Kidney epithelial cell (primary cell): ENCODE measurements around the gene PFKL. TPM values are rescaled to one million over a fixed set of nuclear protein-coding genes. Genes with fewer than 3 reads are reported as not detected.

ENCODE experiments used
- DNase-seq: peaks from one replicate; pipeline ENCODE4 v3.0.0-alpha.2; 2010; ENCODE audit warnings: low read depth
- H3K27me3 ChIP-seq: 2 replicates; pipeline ENCODE4 v1.6.0; 2011; ENCODE audit warnings: low read length; ENCODE audit not compliant: control insufficient read depth, insufficient read depth
- H3K36me3 ChIP-seq: 2 replicates; pipeline ENCODE4 v1.5.1; 2011; ENCODE audit warnings: low read length; ENCODE audit not compliant: control insufficient read depth, insufficient read depth
- H3K4me3 ChIP-seq: 2 replicates; pipeline ENCODE4 v1.5.1; 2011; ENCODE audit warnings: low read depth, mild to moderate bottlenecking, control low read depth, low read length
- CTCF ChIP-seq: IDR thresholded peaks from 2 replicates; pipeline ENCODE4 v1.5.1; 2011; ENCODE audit warnings: mild to moderate bottlenecking, moderate library complexity, low read length, control low read depth, inconsistent platforms; ENCODE audit not compliant: insufficient read depth, poor library complexity, severe bottlenecking
- total RNA-seq: library from RNA; depleted of rRNA; stranded (reverse); fragments of >200 nt; gene quantifications from 2 replicates; pipeline ENCODE4 v1.2.3, GENCODE V29; 2015

Gene PFKL
- total RNA-seq, 1 donor from 2014 or later, result 75.8 TPM

DNA sequence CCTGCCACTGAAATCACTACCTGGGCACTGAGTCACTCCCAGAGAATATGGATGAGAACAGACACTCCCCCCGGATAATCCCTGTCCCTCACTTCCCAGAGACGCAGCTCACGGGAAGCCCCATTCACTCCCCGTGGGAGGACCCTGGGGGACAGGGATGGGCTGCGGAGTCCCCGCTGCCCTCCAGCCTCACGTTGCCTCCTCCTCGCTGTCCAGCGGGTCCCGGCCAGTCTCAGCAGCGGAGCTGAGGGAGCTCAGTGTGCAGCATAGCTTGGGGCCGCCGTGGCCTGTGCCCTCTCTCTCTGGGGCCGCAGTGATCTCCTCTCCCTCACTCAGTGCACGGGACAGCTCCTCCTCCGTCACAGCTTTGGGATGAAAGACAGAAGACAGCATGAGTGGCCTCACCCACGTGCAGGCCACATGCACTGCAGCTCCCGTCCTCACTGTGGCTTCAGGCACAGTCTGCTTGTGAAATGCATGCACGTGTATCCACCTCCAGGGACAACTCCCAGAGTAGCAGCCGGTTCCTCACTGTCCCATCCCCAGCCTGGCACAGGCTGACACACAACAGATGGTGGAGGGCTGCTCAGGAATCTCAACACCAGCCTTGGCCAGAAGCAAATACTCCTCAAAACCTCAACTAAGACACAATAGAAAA is 31.9 kb downstream of the PFKL start:
- no peaks in the 10 kb centered on the region for H3K36me3 ChIP-seq
- DNase-seq, result no peak
- peaks cover 15% of the 10 kb centered on the region for H3K27me3 ChIP-seq
- no peak overlapping the region for H3K4me3 ChIP-seq
- no peak for TF ChIP-seq CTCF

DNA sequence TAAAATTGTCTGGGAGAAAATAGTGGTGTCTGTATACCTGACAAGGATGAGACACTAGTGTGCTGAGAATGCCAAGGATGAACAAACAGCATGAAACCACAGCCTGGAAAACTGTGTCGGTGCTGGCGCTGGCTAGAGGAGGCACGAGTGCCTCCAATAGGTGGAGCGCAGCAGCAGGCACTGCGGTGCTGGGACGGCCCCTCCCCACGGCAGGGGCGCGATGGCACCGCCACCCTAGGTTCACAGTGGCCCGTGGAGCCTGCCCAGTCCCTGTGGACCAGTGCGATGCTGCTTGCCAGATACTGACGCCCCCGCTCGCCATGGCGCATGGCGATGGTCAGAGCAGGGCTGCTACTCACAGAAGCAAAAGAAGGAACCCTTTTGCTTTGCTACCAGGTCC is 32.5 kb downstream of the PFKL start:
- DNase-seq, result no peak
- Histone ChIP-seq H3K4me3 (no peak overlapping the region), H3K27me3 (peaks cover 15% of the 10 kb centered on the region), H3K36me3 (no peaks in the 10 kb centered on the region)
- no peak for TF ChIP-seq CTCF

DNA sequence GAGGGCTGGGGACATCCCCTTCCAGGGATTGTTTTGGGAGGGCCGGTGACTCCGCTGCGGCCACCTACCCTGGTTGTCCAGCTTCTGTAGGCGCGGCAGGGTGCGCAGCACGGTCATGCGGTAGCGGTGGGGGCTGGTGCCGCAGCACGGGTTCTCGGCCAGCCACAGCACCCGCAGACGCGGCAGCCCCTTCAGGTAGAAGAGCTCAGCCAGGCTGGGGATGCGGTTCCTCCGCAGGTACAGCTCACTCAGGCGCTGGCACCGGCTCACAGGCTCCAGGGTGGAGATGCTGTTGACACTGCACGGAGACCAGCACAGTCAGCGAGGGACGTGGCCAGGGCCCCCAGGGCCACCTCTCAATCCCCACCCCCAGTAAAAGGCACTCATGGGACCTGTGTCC is 33.1 kb downstream of the PFKL start:
- no peak overlapping the region for H3K4me3 ChIP-seq
- H3K27me3 ChIP-seq, result peaks cover 15% of the 10 kb centered on the region
- no peak for TF ChIP-seq CTCF
- DNase-seq, result no peak
- no peaks in the 10 kb centered on the region for H3K36me3 ChIP-seq

- Histone ChIP-seq H3K36me3 (no peaks in the 10 kb centered on the region), H3K4me3 (no peak overlapping the region), H3K27me3 (peaks cover 15% of the 10 kb centered on the region)
- no peak for TF ChIP-seq CTCF
- no peak for DNase-seq
Observed at GRCh38 chr21:44333509-44334328, 33.9 kb downstream of the PFKL start.

DNA sequence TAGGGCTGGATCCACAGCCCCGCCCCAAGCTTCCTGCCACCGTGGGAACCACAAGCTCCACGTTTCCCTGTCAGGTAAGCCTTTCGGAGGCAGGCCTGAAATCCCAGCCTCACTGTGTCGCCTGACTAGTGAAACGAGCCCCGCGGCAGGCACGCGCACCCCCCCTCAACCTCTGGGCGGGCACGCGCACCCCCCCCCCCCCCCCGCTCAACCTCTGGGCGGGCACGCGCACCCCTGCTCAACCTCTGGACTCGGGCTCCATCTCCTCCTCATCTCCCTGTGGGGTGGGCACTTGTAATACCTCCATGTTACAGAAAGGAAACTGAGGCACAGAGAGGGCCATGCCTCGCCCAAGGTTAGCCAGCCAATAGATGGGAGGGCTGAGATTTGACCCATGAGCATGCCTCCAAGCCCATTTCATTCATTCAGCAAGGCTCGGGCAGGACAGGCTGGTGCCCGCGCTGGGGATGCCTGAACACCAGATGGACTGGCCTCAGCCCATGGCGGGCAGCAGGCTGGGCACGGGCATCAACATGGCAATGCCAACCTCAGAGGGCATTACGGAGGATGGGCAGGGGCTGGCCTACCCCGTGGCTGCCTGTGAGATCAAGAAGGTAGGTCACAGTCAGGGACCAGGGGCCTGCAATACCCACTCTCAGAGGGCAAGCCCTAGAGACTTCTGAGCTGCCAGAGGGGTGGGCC is 34.6 kb downstream of the PFKL start:
- Histone ChIP-seq H3K36me3 (no peaks in the 10 kb centered on the region), H3K27me3 (peaks cover 15% of the 10 kb centered on the region), H3K4me3 (no peak overlapping the region)
- no peak for DNase-seq
- TF ChIP-seq CTCF, result no peak
